Hepatocyte (in vitro differentiated cells): ENCODE data around the gene ARF3. TPM values are rescaled to one million over a fixed set of nuclear protein-coding genes. Genes with fewer than 3 reads are reported as not detected.

Experiments
- DNase-seq: peaks from one replicate; pipeline ENCODE4 v3.0.0-alpha.2; 2016; ENCODE audit warnings: low spot score
- H2AFZ ChIP-seq: fragments of 200-600 bp; sonication (generic); 2 replicates; pipeline ENCODE4 v1.6.0; 2016; ENCODE audit warnings: antibody characterized with exemption, mild to moderate bottlenecking
- H3K27ac ChIP-seq: fragments of 200-600 bp; sonication (generic); 2 replicates; pipeline ENCODE4 v1.5.1; 2016; ENCODE audit warnings: mild to moderate bottlenecking
- H3K27me3 ChIP-seq: fragments of 200-600 bp; sonication (generic); 2 replicates; pipeline ENCODE4 v1.6.1; 2016
- H3K36me3 ChIP-seq: fragments of 200-600 bp; sonication (generic); replicated peaks from 2 replicates; pipeline ENCODE4 v1.5.1; 2016; ENCODE audit warnings: low read depth; ENCODE audit not compliant: insufficient read depth
- H3K4me1 ChIP-seq: fragments of 200-600 bp; sonication (generic); 2 replicates; pipeline ENCODE4 v1.5.1; 2016; ENCODE audit warnings: mild to moderate bottlenecking, moderate library complexity; ENCODE audit not compliant: insufficient read depth
- H3K4me2 ChIP-seq: fragments of 200-600 bp; sonication (generic); 2 replicates; pipeline ENCODE4 v1.6.0; 2016
- H3K4me3 ChIP-seq: fragments of 200-600 bp; sonication (generic); 2 replicates; pipeline ENCODE4 v1.5.1; 2016; ENCODE audit warnings: mild to moderate bottlenecking
- H3K79me2 ChIP-seq: fragments of 200-600 bp; sonication (generic); 2 replicates; pipeline ENCODE4 v1.6.0; 2017; ENCODE audit warnings: mild to moderate bottlenecking
- H3K9me2 ChIP-seq: fragments of 200-600 bp; sonication (generic); replicated peaks from 2 replicates; pipeline ENCODE4 v1.6.0; 2017; ENCODE audit warnings: mild to moderate bottlenecking; ENCODE audit not compliant: insufficient read depth
- H3K9me3 ChIP-seq: fragments of 200-600 bp; sonication (generic); 2 replicates; pipeline ENCODE4 v1.5.1; 2016; ENCODE audit warnings: low read depth, mild to moderate bottlenecking
- H4K20me1 ChIP-seq: fragments of 200-600 bp; sonication (generic); 2 replicates; pipeline ENCODE4 v1.6.0; 2016; ENCODE audit warnings: mild to moderate bottlenecking; ENCODE audit not compliant: insufficient read depth, poor library complexity, severe bottlenecking
- CTCF ChIP-seq: fragments of 200-600 bp; sonication (generic); IDR thresholded peaks from 2 replicates; pipeline ENCODE4 v1.5.1; 2016; ENCODE audit warnings: antibody characterized with exemption, mild to moderate bottlenecking; ENCODE audit not compliant: poor library complexity
- EZH2 ChIP-seq: fragments of 200-600 bp; sonication (generic); IDR thresholded peaks from 2 replicates; pipeline ENCODE4 v1.6.1; 2016; ENCODE audit warnings: antibody characterized with exemption, mild to moderate bottlenecking, borderline replicate concordance
- EZH2phosphoT487 ChIP-seq: fragments of 200-600 bp; sonication (generic); IDR thresholded peaks from one replicate; pipeline ENCODE4 v1.6.1; 2018; ENCODE audit warnings: antibody characterized with exemption, mild to moderate bottlenecking, low read depth, moderate library complexity; ENCODE audit not compliant: unreplicated experiment, severe bottlenecking
- WGBS: methylation state at CpG from one replicate; pipeline ENCODE4 v1.1.6; 2016; ENCODE audit warnings: low lambda C conversion rate; ENCODE audit errors: missing lambda C conversion rate; 5-methylcytosine and 5-hydroxymethylcytosine counted together
- polyA plus RNA-seq: library from polyadenylated mRNA; unstranded; fragments of >200 nt; fragmentation: Nextera tagmentation; extraction: Ambion mirVana; gene quantifications from 2 replicates; pipeline ENCODE4 v1.2.1, GENCODE V29; 2016
- total RNA-seq: library from RNA; depleted of rRNA; stranded (reverse); fragments of >200 nt; gene quantifications from 2 replicates; pipeline ENCODE4 v1.2.3, GENCODE V29; 2014

The ARF3 gene
- total and polyA plus RNA-seq, 2 experiments from 2014 or later: 57.6 to 71.3 TPM

GRCh38 chr12:48925304-48926011, 31.8 kb downstream of the ARF3 start, which contains the start of gene FKBP11:
TSS of gene FKBP11 (minus strand) at chr12:48925492. CDS start at chr12:48925428, 64 bp downstream.
- Histone ChIP-seq H3K27ac (peak within 1 kb of the TSS; percentile 41), H3K9me3 (no peaks in the 10 kb centered on the region), H3K36me3 (no peaks in the 10 kb centered on the region), H3K79me2 (peaks cover 4% of the 10 kb centered on the region), H2AFZ (peak within 1 kb of the TSS; percentile 88), H3K27me3 (no peaks in the 10 kb centered on the region), H3K9me2 (no peaks in the 10 kb centered on the region), H3K4me2 (peak within 1 kb of the TSS; percentile 96), H3K4me1 (peaks cover 3% of the 10 kb centered on the region), H4K20me1 (peaks cover 3% of the 10 kb centered on the region), H3K4me3 (peak within 1 kb of the TSS; percentile 99)
- DNase-seq: peak; percentile 80
- WGBS: 13% methylated on average over 35 of the region's 38 CpGs
- TF ChIP-seq EZH2phosphoT487 (no peak), EZH2 (no peak), CTCF (no peak)

- Histone ChIP-seq H3K9me3 (no peaks in the 10 kb centered on the region), H3K4me3 (peak overlapping the region; percentile 99), H4K20me1 (peaks cover 3% of the 10 kb centered on the region), H2AFZ (peak overlapping the region; percentile 88), H3K79me2 (peaks cover 4% of the 10 kb centered on the region), H3K9me2 (no peaks in the 10 kb centered on the region), H3K4me2 (peak overlapping the region; percentile 96), H3K27ac (peak overlapping the region; percentile 39), H3K36me3 (no peaks in the 10 kb centered on the region), H3K4me1 (peaks cover 3% of the 10 kb centered on the region), H3K27me3 (no peaks in the 10 kb centered on the region)
- peak; percentile 81 for DNase-seq
- TF ChIP-seq EZH2phosphoT487: no peak
- peak; percentile 58 for TF ChIP-seq CTCF
- no peak for TF ChIP-seq EZH2
- 2% methylated on average over 31 of the region's 43 CpGs for WGBS
Observed at GRCh38 chr12:48924617-48925303, 32.5 kb downstream of the ARF3 start.

GRCh38 chr12:48923117-48923516, 34.2 kb downstream of the ARF3 start:
- H3K27me3 ChIP-seq: no peaks in the 10 kb centered on the region
- peaks cover 3% of the 10 kb centered on the region for H4K20me1 ChIP-seq
- no peak overlapping the region for H3K4me2 ChIP-seq
- H2AFZ ChIP-seq: no peak overlapping the region
- TF ChIP-seq CTCF: no peak
- no peak for TF ChIP-seq EZH2phosphoT487
- TF ChIP-seq EZH2: no peak
- no peak overlapping the region for H3K27ac ChIP-seq
- H3K4me1 ChIP-seq: peaks cover 3% of the 10 kb centered on the region
- no peaks in the 10 kb centered on the region for H3K9me2 ChIP-seq
- 91% methylated on average over 3 of the region's 3 CpGs for WGBS
- H3K4me3 ChIP-seq: no peak overlapping the region
- H3K36me3 ChIP-seq: no peaks in the 10 kb centered on the region
- DNase-seq: no peak
- peaks cover 4% of the 10 kb centered on the region for H3K79me2 ChIP-seq
- no peaks in the 10 kb centered on the region for H3K9me3 ChIP-seq
